ENCODE data around the gene C1QC. TPM values are rescaled to one million over a fixed set of nuclear protein-coding genes. Genes with fewer than 3 reads are reported as not detected.

The C1QC gene
- total RNA-seq, 1 experiment from 2014 or later, result not detected

DNA sequence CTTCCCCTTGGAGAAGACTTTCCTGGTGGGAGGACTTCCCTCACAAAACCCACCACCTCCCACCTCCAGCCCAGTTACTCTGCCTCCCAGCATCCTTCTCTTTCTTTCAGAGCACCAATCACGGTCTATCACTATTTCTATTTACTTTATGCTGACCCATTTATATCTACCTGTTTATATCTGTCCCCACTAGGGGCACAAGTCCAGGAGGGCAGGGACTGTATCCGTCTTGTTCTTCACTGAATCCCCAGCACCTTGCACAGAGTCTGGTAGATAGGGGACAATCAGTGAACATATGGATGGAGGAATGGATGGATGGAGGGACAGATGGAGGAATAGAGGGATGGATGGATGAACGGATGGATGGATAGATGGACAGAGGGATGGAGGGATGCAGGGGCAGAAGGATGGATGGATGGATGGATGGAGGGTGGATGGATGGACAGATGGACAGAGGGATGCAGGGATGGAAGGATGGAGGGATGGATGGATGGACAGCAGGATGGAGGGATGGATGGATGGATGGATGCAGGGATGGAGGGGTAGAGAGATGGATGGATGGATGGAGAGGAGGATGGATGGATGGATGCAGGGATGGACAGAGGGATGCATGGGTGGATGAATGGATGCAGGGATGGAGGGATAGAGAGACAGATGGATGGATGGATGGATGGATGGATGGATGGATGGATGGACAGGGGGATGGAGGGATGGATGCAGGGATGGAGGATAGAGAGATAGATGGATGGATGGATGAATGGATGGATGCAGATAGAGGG, 15.1 kb downstream of the C1QC start:
- H3K27ac ChIP-seq (ENCODE audit: low read depth, low read length, poor library complexity, severe bottlenecking), result no peak overlapping the region
- POLR2A ChIA-PET (ENCODE audit: low non-redundant PET), result no interaction called here
- H3K4me3 ChIP-seq (ENCODE audit: low read depth, low read length, poor library complexity, severe bottlenecking), result no peak overlapping the region
- intact Hi-C loops (cut with micrococcal nuclease; ENCODE audit: unreplicated experiment), result no loop called here
- H3K4me1 ChIP-seq (ENCODE audit: insufficient read depth, low read length, poor library complexity, severe bottlenecking), result no peaks in the 10 kb centered on the region
- no peaks in the 10 kb centered on the region for H3K36me3 ChIP-seq (ENCODE audit: insufficient read depth, low read length, poor library complexity, severe bottlenecking)
- TF ChIP-seq, protein P1, sequence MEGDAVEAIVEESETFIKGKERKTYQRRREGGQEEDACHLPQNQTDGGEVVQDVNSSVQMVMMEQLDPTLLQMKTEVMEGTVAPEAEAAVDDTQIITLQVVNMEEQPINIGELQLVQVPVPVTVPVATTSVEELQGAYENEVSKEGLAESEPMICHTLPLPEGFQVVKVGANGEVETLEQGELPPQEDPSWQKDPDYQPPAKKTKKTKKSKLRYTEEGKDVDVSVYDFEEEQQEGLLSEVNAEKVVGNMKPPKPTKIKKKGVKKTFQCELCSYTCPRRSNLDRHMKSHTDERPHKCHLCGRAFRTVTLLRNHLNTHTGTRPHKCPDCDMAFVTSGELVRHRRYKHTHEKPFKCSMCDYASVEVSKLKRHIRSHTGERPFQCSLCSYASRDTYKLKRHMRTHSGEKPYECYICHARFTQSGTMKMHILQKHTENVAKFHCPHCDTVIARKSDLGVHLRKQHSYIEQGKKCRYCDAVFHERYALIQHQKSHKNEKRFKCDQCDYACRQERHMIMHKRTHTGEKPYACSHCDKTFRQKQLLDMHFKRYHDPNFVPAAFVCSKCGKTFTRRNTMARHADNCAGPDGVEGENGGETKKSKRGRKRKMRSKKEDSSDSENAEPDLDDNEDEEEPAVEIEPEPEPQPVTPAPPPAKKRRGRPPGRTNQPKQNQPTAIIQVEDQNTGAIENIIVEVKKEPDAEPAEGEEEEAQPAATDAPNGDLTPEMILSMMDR (conservative IDR thresholded peaks at IDR 0.05; ENCODE audit: low read depth, low read length), result 0 out of 2 replicates have a peak, but pooled peaks have one; percentile 25
- TF ChIP-seq EZH2 (IDR thresholded peaks at IDR 0.05; ENCODE audit: borderline replicate concordance, low read depth, low read length, poor library complexity, severe bottlenecking), result no peak
- DNase-seq (ENCODE audit: low spot score), result no peak
- CTCF ChIA-PET, result no interaction called here
- H3K27me3 ChIP-seq (replicated peaks; ENCODE audit: insufficient read depth, low read depth, low read length, poor library complexity), result peaks cover 21% of the 10 kb centered on the region
- BruUV-seq (replicated peaks), result no TSS peak
- H3K9me3 ChIP-seq (ENCODE audit: low read depth, low read length, poor library complexity, severe bottlenecking), result no peaks in the 10 kb centered on the region

- CTCF ChIA-PET, result no interaction called here
- no peaks in the 10 kb centered on the region for H3K36me3 ChIP-seq (ENCODE audit: insufficient read depth, low read length, poor library complexity, severe bottlenecking)
- BruUV-seq (replicated peaks), result no TSS peak
Observed at GRCh38 chr1:22660716-22661241, 17.3 kb downstream of the C1QC start.

DNA sequence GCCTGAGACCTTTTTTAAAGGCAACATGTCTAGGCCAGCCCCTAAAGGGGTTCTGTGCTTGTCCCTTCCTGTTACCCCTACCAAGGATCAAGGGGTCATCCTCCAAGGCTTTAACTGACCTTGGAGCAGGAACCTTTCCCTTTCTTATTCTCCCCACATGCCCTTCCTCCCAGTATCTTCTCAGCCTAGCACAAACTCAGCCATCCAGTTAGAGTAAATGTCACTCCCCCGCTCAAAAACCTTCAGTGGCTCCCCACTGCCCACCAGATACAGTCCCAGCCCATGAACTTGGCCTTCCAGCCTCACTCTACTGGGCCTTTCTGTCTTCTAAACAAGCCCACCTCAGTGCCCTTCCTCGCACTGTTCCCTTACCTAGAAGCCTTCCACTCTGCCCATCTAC, 18.4 kb downstream of the C1QC start:
- Histone ChIP-seq H3K9me3 (ENCODE audit: low read depth, low read length, poor library complexity, severe bottlenecking) (no peaks in the 10 kb centered on the region), H3K27ac (ENCODE audit: low read depth, low read length, poor library complexity, severe bottlenecking) (no peak overlapping the region), H3K36me3 (ENCODE audit: insufficient read depth, low read length, poor library complexity, severe bottlenecking) (no peaks in the 10 kb centered on the region), H3K27me3 (replicated peaks; ENCODE audit: insufficient read depth, low read depth, low read length, poor library complexity) (peaks cover 6% of the 10 kb centered on the region), H3K4me3 (ENCODE audit: low read depth, low read length, poor library complexity, severe bottlenecking) (no peak overlapping the region), H3K4me1 (ENCODE audit: insufficient read depth, low read length, poor library complexity, severe bottlenecking) (no peaks in the 10 kb centered on the region)
- POLR2A ChIA-PET (ENCODE audit: low non-redundant PET), result no interaction called here
- CTCF ChIA-PET, result no interaction called here
- BruUV-seq (replicated peaks), result no TSS peak
- DNase-seq (ENCODE audit: low spot score), result no peak
- intact Hi-C loops (cut with micrococcal nuclease; ENCODE audit: unreplicated experiment), result no loop called here
- TF ChIP-seq, protein P1 (conservative IDR thresholded peaks at IDR 0.05; ENCODE audit: low read depth, low read length), result no peak
- TF ChIP-seq EZH2 (IDR thresholded peaks at IDR 0.05; ENCODE audit: borderline replicate concordance, low read depth, low read length, poor library complexity, severe bottlenecking), result no peak

More at GRCh38 chr1:22660716-22661241, 17.3 kb downstream of the C1QC start:
- no peak for DNase-seq (ENCODE audit: low spot score)
- intact Hi-C loops (cut with micrococcal nuclease; ENCODE audit: unreplicated experiment), result no loop called here
- H3K4me3 ChIP-seq (ENCODE audit: low read depth, low read length, poor library complexity, severe bottlenecking), result no peak overlapping the region
- H3K27me3 ChIP-seq (replicated peaks; ENCODE audit: insufficient read depth, low read depth, low read length, poor library complexity), result peaks cover 17% of the 10 kb centered on the region
- POLR2A ChIA-PET (ENCODE audit: low non-redundant PET), result no interaction called here
- no peaks in the 10 kb centered on the region for H3K4me1 ChIP-seq (ENCODE audit: insufficient read depth, low read length, poor library complexity, severe bottlenecking)
- no peaks in the 10 kb centered on the region for H3K9me3 ChIP-seq (ENCODE audit: low read depth, low read length, poor library complexity, severe bottlenecking)
- TF ChIP-seq, protein P1 (conservative IDR thresholded peaks at IDR 0.05; ENCODE audit: low read depth, low read length), result no peak
- TF ChIP-seq EZH2 (IDR thresholded peaks at IDR 0.05; ENCODE audit: borderline replicate concordance, low read depth, low read length, poor library complexity, severe bottlenecking), result no peak
- no peak overlapping the region for H3K27ac ChIP-seq (ENCODE audit: low read depth, low read length, poor library complexity, severe bottlenecking)

All from A673 (cell line).